NCI-H2029 (cell line): Measurements from ENCODE around the gene TMC1.
"Not testable (repeated sequence)": the region's sequence is repeated elsewhere in the genome, so short reads cannot be mapped to it uniquely, and the experiment has no call there.

Experiments
- DNase-seq: peaks from one replicate; lab custom pipeline; 2025; lab: John Stamatoyannopoulos, UW

The TMC1 gene

GRCh38 chr9:72521416-72521815, at the start of gene TMC1:
TSS of gene TMC1 (plus strand) at chr9:72521608. CDS start at chr9:72648649, 127,041 bp downstream.
- not testable (repeated sequence) for DNase-seq

DNA sequence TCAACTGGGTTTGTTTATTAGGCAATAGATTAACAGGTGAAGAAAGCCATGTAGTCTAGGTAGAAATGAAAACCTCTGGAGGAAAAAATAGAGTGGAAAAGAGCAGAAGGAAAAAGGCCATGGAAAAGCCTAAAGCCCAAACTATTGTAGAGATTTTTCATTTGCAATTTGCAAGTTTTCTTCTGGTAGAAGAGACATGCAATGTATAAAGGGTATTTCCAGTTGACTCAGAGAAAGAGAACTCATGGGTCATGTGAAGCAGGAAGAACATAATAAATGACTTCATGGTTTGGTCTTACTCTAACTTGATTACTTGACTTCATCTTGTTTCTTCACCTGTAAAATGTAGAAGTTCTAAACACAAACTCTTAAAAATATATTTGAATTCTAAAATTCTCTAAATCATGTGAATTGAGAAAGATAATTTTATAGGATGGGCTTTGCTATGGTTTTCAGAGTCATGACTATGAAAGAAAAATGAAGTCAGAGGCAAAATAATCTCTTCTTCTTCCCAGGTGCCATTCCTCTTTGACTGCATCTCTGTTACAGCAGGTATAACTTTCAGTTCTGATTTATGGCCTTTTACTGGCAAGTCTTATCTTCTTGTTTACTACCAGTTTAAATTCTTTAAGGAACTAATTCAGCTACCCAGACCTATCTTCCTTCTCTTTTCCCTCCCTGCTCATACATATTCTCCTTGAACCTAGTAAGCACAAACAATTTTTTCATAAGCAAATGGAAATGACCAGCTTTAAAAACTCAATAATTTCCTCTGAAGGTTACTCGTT, 47.7 kb upstream of the TMC1 start:
- DNase-seq = no peak

GRCh38 chr9:72474676-72475075, 46.7 kb upstream of the TMC1 start:
- DNase-seq = no peak

- DNase-seq = no peak
Measured at GRCh38 chr9:72476100-72476499, 45.3 kb upstream of the TMC1 start.

GRCh38 chr9:72476617-72477437, 44.6 kb upstream of the TMC1 start:
- no peak for DNase-seq

DNA sequence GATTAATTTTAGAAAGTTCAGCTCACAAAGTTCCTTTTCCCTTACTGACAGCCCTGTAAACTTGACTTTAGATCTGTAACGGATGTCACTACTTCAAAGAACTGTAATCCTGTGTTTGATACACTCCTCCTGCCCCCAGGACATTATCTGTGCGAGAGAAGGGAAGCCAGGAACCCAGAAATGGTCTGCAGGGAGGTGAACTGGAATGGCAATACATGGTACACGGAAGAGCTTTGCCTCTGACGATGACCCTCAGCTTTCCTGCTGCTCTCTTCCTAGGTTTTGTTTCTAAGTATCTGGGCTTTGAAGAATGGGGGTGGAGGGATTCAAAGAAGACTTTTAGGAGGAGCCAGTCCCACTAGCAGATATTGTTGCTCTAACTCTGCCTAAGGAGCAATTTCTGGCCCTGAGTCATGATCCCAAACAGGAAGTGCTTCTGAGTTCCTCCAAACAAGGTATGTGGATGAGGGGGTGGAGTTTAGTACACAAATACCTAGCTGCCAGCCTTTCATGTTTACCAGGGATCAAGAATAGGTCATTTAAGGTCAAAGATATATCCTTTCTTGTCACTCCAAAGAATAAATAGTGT, 43.4 kb upstream of the TMC1 start:
- peak; percentile 83 for DNase-seq

DNA sequence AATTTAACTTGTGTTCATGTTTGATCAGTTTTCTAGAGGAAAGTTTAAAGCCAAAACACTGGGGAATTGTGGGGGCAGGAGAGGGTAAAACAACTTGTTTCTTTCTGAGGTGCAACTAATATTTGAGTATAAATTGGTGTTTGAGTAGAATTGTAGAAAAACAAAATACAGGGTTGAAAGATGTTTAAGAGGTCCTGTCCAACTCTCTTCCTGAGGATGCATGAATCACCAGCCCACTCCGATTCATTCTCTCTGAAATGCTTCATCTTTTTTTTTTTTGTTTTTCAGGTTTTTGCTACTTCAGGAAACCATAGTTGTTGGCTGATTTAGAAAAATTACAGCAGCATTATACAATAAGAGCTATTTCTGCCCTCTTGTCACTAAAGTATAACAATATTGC, 42.4 kb upstream of the TMC1 start:
- no peak for DNase-seq

GRCh38 chr9:72480261-72480660, 41.1 kb upstream of the TMC1 start:
- DNase-seq = not testable (repeated sequence)

- no peak for DNase-seq
Measured at GRCh38 chr9:72480921-72481320, 40.5 kb upstream of the TMC1 start.

DNA sequence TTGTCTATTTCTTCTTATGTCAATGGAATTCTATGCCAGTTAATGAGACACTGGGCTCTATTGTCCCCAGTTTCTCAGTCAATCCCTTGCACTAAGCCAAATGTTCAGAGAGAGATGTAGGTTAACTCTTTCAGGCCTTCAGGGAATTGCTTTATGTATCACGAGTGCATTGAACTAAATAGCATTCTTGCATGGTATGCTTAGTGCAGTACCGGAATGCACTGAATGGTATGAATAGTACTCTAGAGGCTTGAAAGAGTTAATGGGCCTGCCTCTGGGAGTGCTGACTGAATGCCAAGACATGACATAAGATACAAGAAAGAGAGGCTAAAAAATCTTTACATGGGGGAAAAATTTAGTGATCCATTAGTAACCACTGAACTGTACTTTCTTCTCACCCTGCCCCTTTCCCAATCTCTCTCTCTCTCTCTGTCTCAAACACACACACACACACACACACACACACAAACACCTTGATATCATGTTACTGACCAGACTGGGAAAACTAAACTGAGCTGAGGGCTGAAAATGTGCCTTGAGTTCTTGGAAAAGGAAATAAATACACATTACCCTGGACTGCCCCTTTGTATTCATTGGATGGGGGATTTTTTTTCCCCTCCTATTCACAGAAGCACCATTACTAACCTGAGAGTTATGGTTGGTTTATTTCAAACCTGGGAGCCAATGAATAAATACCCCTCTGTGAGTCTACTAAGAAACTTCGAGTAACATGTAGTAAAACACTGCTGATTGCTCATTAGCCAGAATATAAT, 35.4 kb upstream of the TMC1 start:
- no peak for DNase-seq

- DNase-seq = no peak
Measured at GRCh38 chr9:72486594-72486955, 34.8 kb upstream of the TMC1 start.

DNA sequence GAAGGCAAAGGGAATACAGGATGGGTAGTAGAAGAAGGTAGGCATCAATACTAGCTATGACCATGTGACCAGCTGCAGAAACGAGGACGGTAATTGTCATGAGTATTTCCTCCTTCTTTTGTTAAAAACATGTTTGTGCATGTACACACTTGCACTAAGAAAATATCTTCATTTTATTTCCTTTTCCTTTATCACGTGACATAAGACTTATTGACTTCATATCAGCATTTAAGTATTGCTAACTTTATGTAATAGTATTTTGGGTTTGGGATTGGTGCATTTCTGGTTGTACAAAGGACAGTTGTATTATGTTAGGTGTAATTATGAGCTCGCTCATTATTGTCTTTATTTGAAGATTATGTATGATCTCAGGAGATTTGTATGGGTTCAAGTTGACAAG, 33.7 kb upstream of the TMC1 start:
- not testable (repeated sequence) for DNase-seq

- DNase-seq = no peak
Measured at GRCh38 chr9:72489986-72490385, 31.4 kb upstream of the TMC1 start.

DNA sequence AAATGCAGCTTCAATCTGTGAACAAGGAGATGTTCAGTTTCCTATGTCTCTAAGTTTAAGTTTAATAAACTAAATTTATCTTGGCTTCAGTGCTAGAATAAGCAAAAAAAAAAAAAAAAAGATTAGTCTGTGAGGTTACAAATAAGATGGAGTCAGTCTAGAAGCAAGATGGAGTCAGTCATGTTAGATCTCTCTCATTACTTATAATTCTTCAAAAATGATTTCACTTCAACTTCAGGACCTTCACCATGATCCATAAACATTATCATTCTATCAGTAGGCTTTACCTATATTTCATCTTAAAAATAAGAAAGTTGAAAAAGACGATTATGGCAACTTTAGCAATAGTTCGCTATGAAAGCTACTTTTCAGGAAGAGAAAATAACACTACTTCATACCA, 30.2 kb upstream of the TMC1 start:
- DNase-seq = no peak

GRCh38 chr9:72494051-72494450, 27.4 kb upstream of the TMC1 start:
- no peak for DNase-seq

GRCh38 chr9:72497447-72498046, 23.9 kb upstream of the TMC1 start:
- no peak for DNase-seq

GRCh38 chr9:72506615-72507014, 14.8 kb upstream of the TMC1 start:
- DNase-seq = no peak

GRCh38 chr9:72509053-72509452, 12.4 kb upstream of the TMC1 start:
- no peak for DNase-seq

DNA sequence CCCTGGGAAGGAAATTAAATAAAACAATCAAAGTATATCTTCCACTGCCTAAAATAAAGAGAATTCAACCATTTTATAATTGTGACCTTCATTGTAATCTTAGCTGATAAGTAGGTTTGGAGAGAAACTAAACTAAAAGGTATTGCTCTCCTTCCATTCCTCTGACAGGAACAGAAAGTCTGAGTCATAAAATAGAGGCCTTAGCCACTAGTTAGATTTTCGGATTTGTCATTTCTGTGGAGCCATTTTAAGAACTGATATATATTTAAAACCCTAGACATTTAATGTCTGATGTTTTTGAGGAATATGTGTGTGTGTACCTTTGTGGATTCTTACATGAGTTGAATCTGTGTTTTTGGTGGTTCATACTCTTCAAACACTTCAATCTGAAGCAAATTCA, 11.8 kb upstream of the TMC1 start:
- DNase-seq = no peak

DNA sequence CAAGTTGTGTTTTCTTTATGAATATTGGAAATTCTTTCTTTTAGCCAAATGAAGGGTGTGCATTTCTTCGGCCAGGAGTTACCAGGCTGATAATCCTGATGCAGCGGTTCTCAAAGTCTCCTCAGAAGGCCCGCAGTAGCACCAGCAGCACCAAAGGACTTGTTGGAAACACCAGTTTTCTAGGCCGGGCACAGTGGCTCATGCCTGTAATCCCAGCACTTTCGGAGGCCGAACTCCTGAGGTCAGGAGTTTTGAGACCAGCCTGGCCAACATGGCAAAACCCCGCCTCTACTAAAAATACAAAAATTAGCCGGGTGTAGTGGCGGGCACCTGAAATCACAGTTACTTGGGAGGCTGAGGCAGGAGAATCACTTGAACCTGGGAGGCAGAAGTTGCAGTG, 397 bp upstream of the TMC1 start:
- DNase-seq = not testable (repeated sequence)

DNA sequence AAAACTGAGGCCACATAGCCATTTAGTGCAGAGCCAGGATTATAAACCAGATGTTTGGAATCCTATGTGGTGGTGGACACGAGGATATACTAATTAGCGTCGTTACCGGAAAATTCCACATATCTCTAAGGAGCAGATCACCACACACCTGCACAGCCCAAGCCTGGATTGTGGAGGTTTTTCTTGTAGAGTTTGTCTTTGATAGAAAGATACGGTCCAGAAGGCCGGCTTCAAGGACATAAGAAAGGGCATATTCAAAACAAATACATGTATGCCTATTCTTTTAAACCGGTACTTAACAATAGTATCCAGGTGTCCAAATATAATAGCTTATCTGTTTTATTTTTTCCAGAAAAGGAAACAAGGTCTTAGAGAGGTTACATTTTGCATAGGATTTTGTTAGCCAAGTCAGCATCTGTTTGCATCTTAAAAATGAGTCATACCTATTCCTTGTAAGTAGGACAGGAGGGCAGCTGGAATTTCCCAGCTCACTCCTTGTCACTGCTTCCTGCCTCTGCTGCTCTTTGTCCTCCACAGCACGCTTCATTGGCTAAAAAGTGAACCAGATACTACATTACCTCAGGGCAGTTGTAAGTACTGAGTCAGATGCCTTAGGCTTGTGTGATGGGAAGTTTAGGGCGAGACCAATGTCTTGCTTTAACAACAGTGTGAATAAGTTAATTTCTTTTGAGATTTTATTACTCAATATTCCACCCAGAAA, 3.6 kb downstream of the TMC1 start:
- DNase-seq = no peak
